ENCODE results near the gene WARS2. TPM values are rescaled to one million over a fixed set of nuclear protein-coding genes. Genes with fewer than 3 reads are reported as not detected.
A peak's percentile ranks its signal among the peaks of the same experiment; 100 is the strongest.

WARS2 gene
- total RNA-seq, 1 donor from 2014 or later, result 13.5 TPM

- no peaks in the 10 kb centered on the region for H3K36me3 ChIP-seq
- Mint-ChIP-seq H3K4me1 (peaks cover 31% of the 10 kb centered on the region), H3K27me3 (ENCODE audit: insufficient read depth, low read depth) (peaks cover 85% of the 10 kb centered on the region), H3K9me3 (peaks cover 12% of the 10 kb centered on the region), H3K36me3 (no peaks in the 10 kb centered on the region), H3K4me3 (no peak overlapping the region), H3K27ac (no peak overlapping the region)
- no peak overlapping the region for H2AFZ ChIP-seq (replicated peaks)
- peaks cover 43% of the 10 kb centered on the region for H4K20me1 ChIP-seq (ENCODE audit: low read depth)
- no peak overlapping the region for H3K4me2 ChIP-seq
- no peak for DNase-seq (ENCODE audit: low spot score)
- no peaks in the 10 kb centered on the region for H3F3A ChIP-seq (ENCODE audit: low read depth)
- TF ChIP-seq CTCF (IDR thresholded peaks at IDR 0.05), result no peak
- no peak for TF ChIP-seq EZH2phosphoT487 (IDR thresholded peaks at IDR 0.05)
- no peak for TF ChIP-seq EZH2 (IDR thresholded peaks at IDR 0.05)
- H3K79me2 ChIP-seq (ENCODE audit: low read depth), result no peaks in the 10 kb centered on the region
- no peak overlapping the region for H3K9ac ChIP-seq
- H3K27me3 ChIP-seq, result peaks cover 100% of the 10 kb centered on the region
- peaks cover 3% of the 10 kb centered on the region for H3K4me1 ChIP-seq
- no peaks in the 10 kb centered on the region for H3K9me3 ChIP-seq (ENCODE audit: low read depth)
- no peak overlapping the region for H3K27ac ChIP-seq
- H3K4me3 ChIP-seq, result no peak overlapping the region
Measured at GRCh38 chr1:119004129-119004527, 136.3 kb downstream of the WARS2 start.

- peak; percentile 21 for TF ChIP-seq CTCF (IDR thresholded peaks at IDR 0.05)
- no peak for TF ChIP-seq EZH2phosphoT487 (IDR thresholded peaks at IDR 0.05)
- TF ChIP-seq EZH2 (IDR thresholded peaks at IDR 0.05), result no peak
- Mint-ChIP-seq H3K4me3 (peak overlapping the region; percentile 37), H3K27ac (no peak overlapping the region), H3K27me3 (ENCODE audit: insufficient read depth, low read depth) (peaks cover 87% of the 10 kb centered on the region), H3K9me3 (peaks cover 11% of the 10 kb centered on the region), H3K36me3 (no peaks in the 10 kb centered on the region), H3K4me1 (peaks cover 28% of the 10 kb centered on the region)
- Histone ChIP-seq H3F3A (ENCODE audit: low read depth) (no peaks in the 10 kb centered on the region), H3K4me3 (no peak overlapping the region), H3K9me3 (ENCODE audit: low read depth) (no peaks in the 10 kb centered on the region), H3K27me3 (peaks cover 100% of the 10 kb centered on the region), H2AFZ (replicated peaks) (no peak overlapping the region), H3K4me2 (no peak overlapping the region), H3K36me3 (no peaks in the 10 kb centered on the region), H3K27ac (no peak overlapping the region), H3K4me1 (no peaks in the 10 kb centered on the region), H3K9ac (no peak overlapping the region), H4K20me1 (ENCODE audit: low read depth) (peaks cover 43% of the 10 kb centered on the region), H3K79me2 (ENCODE audit: low read depth) (no peaks in the 10 kb centered on the region)
- DNase-seq (ENCODE audit: low spot score), result no peak
Measured at GRCh38 chr1:119003413-119004128, 136.9 kb downstream of the WARS2 start.

- Histone ChIP-seq H3K27me3 (peaks cover 100% of the 10 kb centered on the region), H3K9ac (no peak overlapping the region), H4K20me1 (ENCODE audit: low read depth) (peaks cover 43% of the 10 kb centered on the region), H3K36me3 (no peaks in the 10 kb centered on the region), H3K4me1 (no peaks in the 10 kb centered on the region), H2AFZ (replicated peaks) (no peak overlapping the region), H3K27ac (no peak overlapping the region), H3K4me2 (no peak overlapping the region), H3K9me3 (ENCODE audit: low read depth) (no peaks in the 10 kb centered on the region), H3K4me3 (no peak overlapping the region), H3F3A (ENCODE audit: low read depth) (no peaks in the 10 kb centered on the region), H3K79me2 (ENCODE audit: low read depth) (no peaks in the 10 kb centered on the region)
- Mint-ChIP-seq H3K4me3 (peak overlapping the region; percentile 48), H3K9me3 (peaks cover 8% of the 10 kb centered on the region), H3K27ac (no peak overlapping the region), H3K36me3 (no peaks in the 10 kb centered on the region), H3K4me1 (peaks cover 25% of the 10 kb centered on the region), H3K27me3 (ENCODE audit: insufficient read depth, low read depth) (peaks cover 89% of the 10 kb centered on the region)
- TF ChIP-seq EZH2phosphoT487 (IDR thresholded peaks at IDR 0.05) (no peak), EZH2 (IDR thresholded peaks at IDR 0.05) (peak; percentile 3)
- no peak for DNase-seq (ENCODE audit: low spot score)
Measured at GRCh38 chr1:119002028-119002686, 138.3 kb downstream of the WARS2 start.

All from neural progenitor cell (in vitro differentiated cells).